A549 (cell line): ENCODE measurements around the gene TCF7L2. TPM values are rescaled to one million over a fixed set of nuclear protein-coding genes. Genes with fewer than 3 reads are reported as not detected.
A peak's percentile ranks its signal among the peaks of the same experiment; 100 is the strongest.

Experiments
- ATAC-seq, 2 experiments: fragments of 200-7000 bp in 1 of 2; fragments of >200 bp in 1 of 2; cut with Nextera tagmentation in 1 of 2; cut with Tn5 transposase in 1 of 2; 3 replicates each; pipeline versions ENCODE4 v1.8.0 to v1.9.1; 2018 to 2020; ENCODE audit warnings: mild to moderate bottlenecking in 1 of 2, moderate library complexity in 1 of 2
- CTCF ChIA-PET: fragments of 300-600 bp; sonication (Branson Sonifier 250); formaldehyde crosslinking; extraction: SDS; loops from one replicate; lab custom pipeline; 2021; ENCODE audit warnings: antibody characterized with exemption, inconsistent platforms; lab: Yijun Ruan, JAX
- POLR2A ChIA-PET: fragments of 350-600 bp; formaldehyde crosslinking; extraction: SDS; loops from one replicate; lab custom pipeline; 2021; ENCODE audit warnings: antibody characterized with exemption, inconsistent platforms; lab: Yijun Ruan, JAX
- DNase-seq, 2 experiments: peaks; one replicate each; pipeline versions ENCODE4 v3.0.0 to v3.0.0-alpha.2; 2011 to 2016; ENCODE audit warnings: low read depth in 1 of 2, low spot score in 1 of 2
- FAIRE-seq: peaks from 2 replicates; lab custom pipeline; 2011; peaks lifted over from hg19 to GRCh38; lab: Jason Lieb, UNC
- H3K27ac ChIP-seq, 2 experiments: fragments of >200 bp; sonication (Bioruptor Twin); formaldehyde crosslinking; 3 replicates each; pipeline ENCODE4 v1.5.1; 2016 to 2017
- H3K4me1 ChIP-seq: fragments of >200 bp; sonication (Bioruptor Twin); formaldehyde crosslinking; 3 replicates; pipeline ENCODE4 v1.6.1; 2016
- H3K4me2 ChIP-seq: fragments of >200 bp; sonication (Bioruptor Twin); formaldehyde crosslinking; 3 replicates; pipeline ENCODE4 v1.6.1; 2016
- H3K4me3 ChIP-seq: fragments of >200 bp; sonication (Bioruptor Twin); formaldehyde crosslinking; 3 replicates; pipeline ENCODE4 v1.5.1; 2016
- H3K9me3 ChIP-seq: fragments of >200 bp; sonication (Bioruptor Twin); formaldehyde crosslinking; 3 replicates; pipeline ENCODE4 v1.6.1; 2016
- ATOH8 ChIP-seq: fragments of 250-450 bp; sonication (Bioruptor Pico); IDR thresholded peaks from 2 replicates; pipeline ENCODE4 v1.5.0; 2020; ENCODE audit warnings: low read depth, mild to moderate bottlenecking, moderate library complexity
- BCL3 ChIP-seq: fragments of >200 bp; sonication (Bioruptor Twin); formaldehyde crosslinking; IDR thresholded peaks from 3 replicates; pipeline ENCODE4 v1.6.1; 2016
- CEBPB ChIP-seq, 2 experiments: fragments of >200 bp in 1 of 2; sonication (Bioruptor Twin) in 1 of 2; formaldehyde crosslinking in 1 of 2; IDR thresholded peaks; 2 replicates each; pipeline ENCODE4 v1.6.1; 2012 to 2016
- CHD2 ChIP-seq: fragments of 150-350 bp; IDR thresholded peaks from 2 replicates; pipeline ENCODE4 v1.6.1; 2014; ENCODE audit warnings: low read length; ENCODE audit not compliant: partially characterized antibody
- EHMT2 ChIP-seq: fragments of 200-600 bp; sonication (generic); IDR thresholded peaks from 2 replicates; pipeline ENCODE4 v1.6.1; 2016; ENCODE audit warnings: antibody characterized with exemption, low read depth, mild to moderate bottlenecking, moderate library complexity
- EP300 ChIP-seq, 2 experiments: fragments of >200 bp; sonication (Bioruptor Twin); formaldehyde crosslinking; IDR thresholded peaks; 2 replicates in 1 of 2; 3 replicates in 1 of 2; pipeline ENCODE4 v1.6.1; 2016 to 2017
- ESRRA ChIP-seq: fragments of 150-350 bp; IDR thresholded peaks from 2 replicates; pipeline ENCODE4 v1.6.1; 2014; ENCODE audit warnings: mild to moderate bottlenecking, low read length, borderline replicate concordance
- FOSB ChIP-seq: fragments of 250-450 bp; sonication (Bioruptor Pico); IDR thresholded peaks from 2 replicates; pipeline ENCODE4 v1.5.0; 2020; ENCODE audit warnings: mild to moderate bottlenecking, moderate library complexity
- GATA3 ChIP-seq: IDR thresholded peaks from 2 replicates; pipeline ENCODE4 v1.6.1; 2012; ENCODE audit warnings: borderline replicate concordance
- HDAC2 ChIP-seq: fragments of 200-600 bp; sonication (generic); IDR thresholded peaks from 2 replicates; pipeline ENCODE4 v1.6.1; 2016
- HOXB5 ChIP-seq: fragments of 250-450 bp; sonication (Bioruptor Pico); IDR thresholded peaks from 2 replicates; pipeline ENCODE4 v1.5.0; 2020; ENCODE audit warnings: mild to moderate bottlenecking, moderate library complexity
- JUN ChIP-seq, 2 experiments: fragments of >200 bp; sonication (Bioruptor Twin); formaldehyde crosslinking; IDR thresholded peaks; 2 replicates in 1 of 2; 3 replicates in 1 of 2; pipeline ENCODE4 v1.6.1; 2016 to 2017
- KDM1A ChIP-seq: fragments of 200-600 bp; sonication (generic); IDR thresholded peaks from 2 replicates; pipeline ENCODE4 v1.6.1; 2016; ENCODE audit warnings: low read depth, mild to moderate bottlenecking
- KDM5A ChIP-seq: fragments of 200-600 bp; sonication (generic); IDR thresholded peaks from 2 replicates; pipeline ENCODE4 v1.6.1; 2016; ENCODE audit warnings: antibody characterized with exemption, mild to moderate bottlenecking
- NFE2L2 ChIP-seq: fragments of 150-350 bp; conservative IDR thresholded peaks from 2 replicates; pipeline ENCODE4 v1.6.1; 2014; ENCODE audit warnings: low read length
- NPAS2 ChIP-seq: fragments of 250-450 bp; sonication (Bioruptor Pico); IDR thresholded peaks from 2 replicates; pipeline ENCODE4 v1.8.0; 2022; ENCODE audit warnings: mild to moderate bottlenecking, moderate library complexity, borderline replicate concordance
- NR3C1 ChIP-seq: fragments of >200 bp; sonication (Bioruptor Twin); formaldehyde crosslinking; IDR thresholded peaks from 3 replicates; pipeline ENCODE4 v1.6.1; 2017
- PBX3 ChIP-seq: IDR thresholded peaks from 2 replicates; pipeline ENCODE4 v1.6.1; 2012
- POLR2AphosphoS2 ChIP-seq: conservative IDR thresholded peaks from 2 replicates; pipeline ENCODE4 v1.6.1; 2012; ENCODE audit warnings: low read length, improper control_type of control experiment, inconsistent platforms
- REST ChIP-seq: fragments of 200-600 bp; sonication (generic); IDR thresholded peaks from 2 replicates; pipeline ENCODE4 v1.6.1; 2016; ENCODE audit warnings: antibody characterized with exemption, mild to moderate bottlenecking, moderate library complexity
- RNF2 ChIP-seq: fragments of 200-600 bp; sonication (generic); IDR thresholded peaks from 2 replicates; pipeline ENCODE4 v1.6.1; 2016; ENCODE audit warnings: low read depth, mild to moderate bottlenecking, antibody characterized with exemption, moderate library complexity, borderline replicate concordance
- USF2 ChIP-seq: fragments of 450-650 bp; IDR thresholded peaks from 2 replicates; pipeline ENCODE4 v1.6.1; 2014; ENCODE audit warnings: antibody characterized with exemption
- ZFP36 ChIP-seq: fragments of 450-650 bp; IDR thresholded peaks from 2 replicates; pipeline ENCODE4 v1.6.1; 2014; ENCODE audit warnings: borderline replicate concordance; ENCODE audit not compliant: partially characterized antibody
- WGBS: methylation state at CpG from one replicate; pipeline ENCODE4 v1.1.6; 2017; ENCODE audit errors: missing lambda C conversion rate; 5-methylcytosine and 5-hydroxymethylcytosine counted together
- polyA plus RNA-seq, 4 experiments: library from polyadenylated mRNA; depleted of rRNA in 3 of 4; stranded (reverse); fragments of >200 nt; fragmentation: RNase III in 1 of 4; extraction: RNeasy Plus Mini Kit Qiagen cat#74134 plus additional on column Dnase treatment in 1 of 4; gene quantifications; 2 replicates in 3 of 4; 3 replicates in 1 of 4; pipeline ENCODE4 v1.2.3, GENCODE V29; 2011 to 2017

The TCF7L2 gene
- polyA plus RNA-seq, 2 of the 4 experiments (the other 2 are of a cell fraction), result 11.3 to 14.5 TPM

- 68% methylated on average over 12 of the region's 12 CpGs for WGBS
- Histone ChIP-seq H3K9me3 (no peaks in the 10 kb centered on the region), H3K4me3 (no peak overlapping the region), H3K4me2 (peak overlapping the region; percentile 62), H3K27ac (peak overlapping the region; percentile 60 to 62; a peak in 5 of 6 replicates), H3K4me1 (peaks cover 73% of the 10 kb centered on the region)
- FAIRE-seq (no peak), ATAC-seq (peak in 1 of 2 experiments; percentile 12; a peak in 1 of 6 replicates), DNase-seq (no peak)
- no peak for TF ChIP-seq BCL3
- no peak for TF ChIP-seq HDAC2
- TF ChIP-seq POLR2AphosphoS2, result 0 out of 2 replicates have a peak, but pooled peaks have one; percentile 6
- TF ChIP-seq ATOH8, result no peak
- no peak for TF ChIP-seq JUN (IDR thresholded peaks at IDR 0.05)
- peak; percentile 90 to 93 for TF ChIP-seq CEBPB (IDR thresholded peaks at IDR 0.05)
- ChIA-PET CTCF (interaction anchor here (1.2 to 1.8 kb wide), 4 partner anchors 14 to 273 kb away, joined by 3 to 5 read pairs (median 4); no protein-coding TSS in a partner anchor), POLR2A (no interaction called here)
Observed at GRCh38 chr10:113111900-113112853, 162.1 kb downstream of the TCF7L2 start.

GRCh38 chr10:113113241-113113640, 163.2 kb downstream of the TCF7L2 start:
- Histone ChIP-seq H3K4me1 (peaks cover 62% of the 10 kb centered on the region), H3K27ac (peak overlapping the region; percentile 28 to 62; a peak in 2 of 6 replicates), H3K4me2 (peak overlapping the region; percentile 62; the same call in 2 of the 3 replicates), H3K4me3 (no peak overlapping the region), H3K9me3 (no peaks in the 10 kb centered on the region)
- ATAC-seq (peak in 1 of 2 experiments; percentile 55; a peak in 3 of 6 replicates), DNase-seq (no peak), FAIRE-seq (peak; percentile 65)
- CTCF ChIA-PET, result no interaction called here
- POLR2A ChIA-PET, result no interaction called here
- TF ChIP-seq NFE2L2 (no peak), KDM1A (no peak), REST (no peak), NR3C1 (no peak), ZFP36 (no peak), RNF2 (no peak), HOXB5 (no peak), EHMT2 (no peak), EP300 (IDR thresholded peaks at IDR 0.05) (no peak), BCL3 (no peak), NPAS2 (CRISPR knock-in tag) (no peak), ESRRA (no peak), POLR2AphosphoS2 (no peak), CHD2 (no peak), GATA3 (no peak), PBX3 (no peak), USF2 (no peak), KDM5A (no peak), FOSB (no peak)
- WGBS, result 93% methylated on average over 5 of the region's 5 CpGs
